Measurements from ENCODE around the gene PGF. TPM values are rescaled to one million over a fixed set of nuclear protein-coding genes. Genes with fewer than 3 reads are reported as not detected.

PGF gene
- total and polyA plus RNA-seq, 8 donors, result 1.8 to 13.3 (median 6.4) TPM; not detected in 1

DNA sequence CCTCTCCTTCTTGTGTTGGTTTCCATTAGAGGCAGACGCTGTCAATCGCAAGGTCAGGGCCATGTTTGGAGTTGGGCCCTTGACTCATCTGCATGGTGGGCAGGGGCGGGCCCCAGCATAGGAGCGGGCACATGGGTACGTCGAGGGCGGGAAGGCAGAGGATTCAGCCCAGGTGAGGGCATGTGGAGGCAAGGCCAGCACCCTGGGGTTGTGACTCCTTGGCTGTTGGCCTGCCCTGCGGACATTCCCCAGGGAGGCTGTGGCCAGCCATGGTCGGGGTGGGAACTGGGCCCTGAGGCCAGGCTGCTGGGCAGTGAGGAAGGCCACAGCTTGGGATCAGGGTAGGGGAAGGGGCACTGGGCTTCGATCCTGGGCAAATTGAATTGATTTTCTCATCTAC, 42.6 kb downstream of the PGF start:
- Histone ChIP-seq H3K4me1 (peaks cover 0 to 23% (median 9%) of the 10 kb centered on the region in 4 donors), H3K27me3 (no peaks in the 10 kb centered on the region), H3K9me3 (no peaks in the 10 kb centered on the region), H3K36me3 (no peaks in the 10 kb centered on the region), H3K4me3 (no peak overlapping the region), H3K27ac (no peak overlapping the region)
- WGBS, 5 donors, result 87 to 91% (median 90%) methylated on average over 10 of the region's 10 CpGs
- intact Hi-C loops (cut with DNase I; ENCODE audit: low total_unique reads), result loop anchor here (10.0 kb wide), 1 partner anchor 172 kb away; no protein-coding TSS in a partner anchor
- DNase-seq, result no peak
- TF ChIP-seq POLR2A (IDR thresholded peaks at IDR 0.05) (no peak), CTCF (IDR thresholded peaks at IDR 0.05) (no peak), EP300 (IDR thresholded peaks at IDR 0.05) (no peak), POLR2AphosphoS5 (IDR thresholded peaks at IDR 0.05) (no peak)

DNA sequence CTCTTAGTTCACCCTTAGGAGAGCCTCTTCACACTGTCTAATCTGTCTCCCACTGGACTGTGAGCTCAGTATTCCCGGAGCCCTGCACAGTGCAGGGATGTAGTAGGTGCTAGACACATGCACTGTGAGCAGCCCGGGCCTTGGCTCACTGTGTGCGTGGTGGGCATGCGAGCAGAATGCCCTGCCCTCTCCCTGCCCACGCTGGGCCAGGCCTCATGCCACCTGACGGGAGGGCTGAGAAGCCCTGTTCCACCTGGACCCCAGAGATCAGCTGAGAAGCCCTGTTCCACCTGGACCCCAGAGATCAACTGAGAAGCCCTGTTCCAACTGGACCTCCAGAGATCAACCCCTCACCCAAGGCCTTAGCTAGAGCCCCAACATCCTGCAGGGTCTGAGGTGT, 43.3 kb downstream of the PGF start:
- Histone ChIP-seq H3K9me3 (no peaks in the 10 kb centered on the region), H3K4me3 (no peak overlapping the region), H3K36me3 (no peaks in the 10 kb centered on the region), H3K27ac (no peak overlapping the region), H3K4me1 (peaks cover 0 to 21% (median 12%) of the 10 kb centered on the region in 4 donors), H3K27me3 (no peaks in the 10 kb centered on the region)
- TF ChIP-seq CTCF (IDR thresholded peaks at IDR 0.05) (no peak), POLR2A (IDR thresholded peaks at IDR 0.05) (no peak), POLR2AphosphoS5 (IDR thresholded peaks at IDR 0.05) (no peak), EP300 (IDR thresholded peaks at IDR 0.05) (no peak)
- intact Hi-C loops (cut with DNase I; ENCODE audit: low total_unique reads), result loop anchor here (10.0 kb wide), 1 partner anchor 173 kb away; no protein-coding TSS in a partner anchor
- 74 to 90% (median 85%) methylated on average over 4 to 6 of the region's 6 CpGs; no CpG with 5 or more reads in 1 of the 5 donors for WGBS, 5 donors
- no peak for DNase-seq

GRCh38 chr14:74911704-74912103, 43.7 kb downstream of the PGF start:
- H3K27me3 ChIP-seq, result no peaks in the 10 kb centered on the region
- no peak for TF ChIP-seq EP300 (IDR thresholded peaks at IDR 0.05)
- TF ChIP-seq POLR2AphosphoS5 (IDR thresholded peaks at IDR 0.05), result no peak
- no peak for TF ChIP-seq CTCF (IDR thresholded peaks at IDR 0.05)
- no peak for TF ChIP-seq POLR2A (IDR thresholded peaks at IDR 0.05)
- 68 to 81% (median 72%) methylated on average over 4 to 5 of the region's 5 CpGs for WGBS, 5 donors
- no peak overlapping the region for H3K4me3 ChIP-seq
- H3K27ac ChIP-seq, result no peak overlapping the region
- peaks cover 0 to 3% (median 1%) of the 10 kb centered on the region in 4 donors for H3K36me3 ChIP-seq
- intact Hi-C loops (cut with DNase I; ENCODE audit: low total_unique reads), result loop anchor here (10.0 kb wide), 1 partner anchor 173 kb away; no protein-coding TSS in a partner anchor
- DNase-seq, result no peak
- H3K4me1 ChIP-seq, result peaks cover 0 to 21% (median 14%) of the 10 kb centered on the region in 4 donors
- H3K9me3 ChIP-seq, result no peaks in the 10 kb centered on the region

DNA sequence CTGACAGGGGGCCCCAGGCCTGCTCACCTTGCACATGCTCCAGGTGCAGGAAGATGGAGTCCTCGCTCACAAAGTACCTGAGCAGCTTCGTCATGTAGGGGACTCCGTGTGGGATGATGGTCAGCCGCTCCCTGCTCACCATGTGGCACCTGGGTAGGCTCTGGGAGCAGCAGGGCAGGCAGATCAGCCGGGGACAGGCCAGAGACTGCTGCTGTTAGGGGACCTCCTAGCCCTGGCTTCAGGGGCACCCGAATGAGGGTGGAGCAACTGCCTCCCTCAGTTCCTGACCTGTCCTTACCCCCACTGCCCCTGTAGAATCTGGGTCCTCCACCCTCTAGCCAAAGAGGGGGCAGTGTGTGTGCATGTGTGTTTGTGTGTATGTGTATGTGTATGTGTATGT, 44.2 kb downstream of the PGF start:
- Histone ChIP-seq H3K9me3 (no peaks in the 10 kb centered on the region), H3K27ac (no peak overlapping the region), H3K4me3 (no peak overlapping the region), H3K36me3 (peaks cover 0 to 8% (median 3%) of the 10 kb centered on the region in 4 donors), H3K4me1 (peaks cover 0 to 23% (median 14%) of the 10 kb centered on the region in 4 donors), H3K27me3 (no peaks in the 10 kb centered on the region)
- intact Hi-C loops (cut with DNase I; ENCODE audit: low total_unique reads), result loop anchor here (10.0 kb wide), 1 partner anchor 174 kb away; no protein-coding TSS in a partner anchor
- TF ChIP-seq CTCF (IDR thresholded peaks at IDR 0.05) (no peak), EP300 (IDR thresholded peaks at IDR 0.05) (no peak), POLR2AphosphoS5 (IDR thresholded peaks at IDR 0.05) (no peak), POLR2A (IDR thresholded peaks at IDR 0.05) (no peak)
- WGBS, 5 donors, result 88 to 100% (median 92%) methylated on average over 1 to 6 of the region's 6 CpGs; no CpG with 5 or more reads in 1 of the 5 donors
- DNase-seq, result no peak
